ENCODE results near the gene SASH1. TPM values are rescaled to one million over a fixed set of nuclear protein-coding genes. Genes with fewer than 3 reads are reported as not detected.

The SASH1 gene
- total RNA-seq, 1 experiment from 2014 or later, result 42.0 TPM

- Mint-ChIP-seq H3K9me3 (ENCODE audit: unreplicated experiment) (peaks cover 10% of the 10 kb centered on the region), H3K4me1 (ENCODE audit: low read depth, unreplicated experiment) (peaks cover 33% of the 10 kb centered on the region), H3K27me3 (ENCODE audit: insufficient read depth, unreplicated experiment) (no peaks in the 10 kb centered on the region), H3K27ac (ENCODE audit: unreplicated experiment) (peak overlapping the region; percentile 95), H3K36me3 (ENCODE audit: insufficient read depth, unreplicated experiment) (peaks cover 27% of the 10 kb centered on the region), H3K4me3 (ENCODE audit: unreplicated experiment) (peak overlapping the region; percentile 38)
- BruUV-seq (replicated peaks), result no TSS peak
- no peaks in the 10 kb centered on the region for H3K27me3 ChIP-seq (replicated peaks; ENCODE audit: control insufficient read depth, insufficient read depth, low read length)
- ChIA-PET POLR2A (interaction anchor here (0.7 kb wide), 1 partner anchor 151 kb away, joined by 4 read pairs; no protein-coding TSS in a partner anchor), CTCF (no interaction called here)
- H3K4me3 ChIP-seq (ENCODE audit: low read depth, low read length), result no peak overlapping the region
- no peaks in the 10 kb centered on the region for H3K9me3 ChIP-seq
- TF ChIP-seq CTCF (IDR thresholded peaks at IDR 0.05; ENCODE audit: insufficient read depth in 1 of 2, low read depth in 1 of 2, low read length in 1 of 2, severe bottlenecking in 1 of 2, unreplicated experiment in 1 of 2), result no peak
- DNase-seq, result no peak
- H3K36me3 ChIP-seq (ENCODE audit: control insufficient read depth, insufficient read depth, low read length), result no peaks in the 10 kb centered on the region; the same call in 1 of the 2 replicates
- H3K4me1 ChIP-seq, result peaks cover 53% of the 10 kb centered on the region
- intact Hi-C loops (cut with micrococcal nuclease; ENCODE audit: unreplicated experiment), result loop anchor here (5.0 kb wide), 2 partner anchors 46 to 74 kb away; partner anchors contain the start of gene SASH1
Measured at GRCh38 chr6:148416330-148416965, 73.8 kb downstream of the SASH1 start.

- POLR2A ChIA-PET, result no interaction called here
- no TSS peak for BruUV-seq (replicated peaks)
Measured at GRCh38 chr6:148417045-148417444, 74.4 kb downstream of the SASH1 start.

DNA sequence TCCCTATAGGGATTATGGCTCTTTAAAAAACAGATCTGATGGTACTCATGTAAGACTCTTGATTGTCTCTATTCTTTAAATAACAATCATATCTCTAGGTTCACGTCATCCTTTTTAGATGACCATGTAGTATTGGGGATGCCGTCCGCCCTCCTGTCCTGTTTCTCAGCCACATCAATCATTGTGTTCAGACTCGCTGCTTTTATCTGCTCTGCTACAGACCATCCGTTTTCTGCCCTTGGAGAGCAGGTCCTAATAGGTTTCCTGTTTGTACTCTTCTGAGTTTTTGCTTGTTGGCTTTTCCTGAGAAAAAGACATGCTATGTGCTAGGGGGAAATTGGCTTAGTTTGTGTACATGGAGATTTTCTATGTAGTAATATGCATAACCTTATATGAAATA, 76.8 kb downstream of the SASH1 start:
- H3K27ac Mint-ChIP-seq (ENCODE audit: unreplicated experiment), result peak overlapping the region; percentile 33
- BruUV-seq (replicated peaks), result no TSS peak
- Histone ChIP-seq H3K27me3 (replicated peaks; ENCODE audit: control insufficient read depth, insufficient read depth, low read length) (no peaks in the 10 kb centered on the region), H3K36me3 (ENCODE audit: control insufficient read depth, insufficient read depth, low read length) (no peaks in the 10 kb centered on the region; the same call in 1 of the 2 replicates), H3K9me3 (no peaks in the 10 kb centered on the region), H3K4me1 (peaks cover 38% of the 10 kb centered on the region), H3K4me3 (ENCODE audit: low read depth, low read length) (no peak overlapping the region)
- H3K4me3 Mint-ChIP-seq (ENCODE audit: unreplicated experiment), result no peak overlapping the region
- ChIA-PET POLR2A (no interaction called here), CTCF (no interaction called here)
- DNase-seq, result no peak
- H3K4me1 Mint-ChIP-seq (ENCODE audit: low read depth, unreplicated experiment), result peaks cover 25% of the 10 kb centered on the region
- no peaks in the 10 kb centered on the region for H3K9me3 Mint-ChIP-seq (ENCODE audit: unreplicated experiment)
- peaks cover 18% of the 10 kb centered on the region for H3K36me3 Mint-ChIP-seq (ENCODE audit: insufficient read depth, unreplicated experiment)
- intact Hi-C loops (cut with micrococcal nuclease; ENCODE audit: unreplicated experiment), result loop anchor here (5.0 kb wide), 2 partner anchors 43 to 77 kb away; partner anchors contain the start of gene SASH1
- TF ChIP-seq CTCF (IDR thresholded peaks at IDR 0.05; ENCODE audit: insufficient read depth in 1 of 2, low read depth in 1 of 2, low read length in 1 of 2, severe bottlenecking in 1 of 2, unreplicated experiment in 1 of 2), result no peak
- H3K27me3 Mint-ChIP-seq (ENCODE audit: insufficient read depth, unreplicated experiment), result no peaks in the 10 kb centered on the region

More at GRCh38 chr6:148417045-148417444, 74.4 kb downstream of the SASH1 start:
- TF ChIP-seq CTCF (IDR thresholded peaks at IDR 0.05; ENCODE audit: insufficient read depth in 1 of 2, low read depth in 1 of 2, low read length in 1 of 2, severe bottlenecking in 1 of 2, unreplicated experiment in 1 of 2), result no peak
- Mint-ChIP-seq H3K27me3 (ENCODE audit: insufficient read depth, unreplicated experiment) (no peaks in the 10 kb centered on the region), H3K27ac (ENCODE audit: unreplicated experiment) (peak overlapping the region; percentile 95), H3K9me3 (ENCODE audit: unreplicated experiment) (peaks cover 10% of the 10 kb centered on the region), H3K4me1 (ENCODE audit: low read depth, unreplicated experiment) (peaks cover 35% of the 10 kb centered on the region), H3K36me3 (ENCODE audit: insufficient read depth, unreplicated experiment) (peaks cover 27% of the 10 kb centered on the region), H3K4me3 (ENCODE audit: unreplicated experiment) (peak overlapping the region; percentile 38)
- no peak overlapping the region for H3K4me3 ChIP-seq (ENCODE audit: low read depth, low read length)
- DNase-seq, result no peak
- H3K4me1 ChIP-seq, result peaks cover 58% of the 10 kb centered on the region
- H3K36me3 ChIP-seq (ENCODE audit: control insufficient read depth, insufficient read depth, low read length), result no peaks in the 10 kb centered on the region; the same call in 1 of the 2 replicates
- H3K27me3 ChIP-seq (replicated peaks; ENCODE audit: control insufficient read depth, insufficient read depth, low read length), result no peaks in the 10 kb centered on the region
- H3K9me3 ChIP-seq, result no peaks in the 10 kb centered on the region
- CTCF ChIA-PET, result no interaction called here
- intact Hi-C loops (cut with micrococcal nuclease; ENCODE audit: unreplicated experiment), result loop anchor here (5.0 kb wide), 2 partner anchors 45 to 75 kb away; partner anchors contain the start of gene SASH1
